MV-4-11 (cell line): ENCODE measurements around the gene NUP153.

ENCODE experiments used
- DNase-seq: peaks from one replicate; lab custom pipeline; 2025; lab: John Stamatoyannopoulos, UW

NUP153 gene

DNA sequence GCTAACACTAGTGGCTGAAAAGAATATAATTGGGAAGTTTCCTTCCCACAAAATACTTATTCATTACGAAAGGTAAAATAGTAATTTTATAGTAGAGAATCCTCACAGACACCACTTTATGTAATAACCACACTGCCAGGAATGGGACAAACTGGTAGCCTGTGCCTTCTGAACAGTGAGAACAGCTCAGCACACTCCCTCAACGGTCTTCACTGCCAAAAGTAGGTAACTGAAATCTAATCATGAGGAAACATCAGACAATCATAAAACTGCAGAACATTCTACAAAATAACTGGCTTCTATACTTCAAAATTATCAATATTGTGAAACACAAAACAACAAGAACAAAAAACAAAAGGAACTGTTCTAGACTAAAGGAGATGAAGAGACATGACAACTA lies 44.1 kb downstream of the NUP153 start:
- DNase-seq = no peak

DNA sequence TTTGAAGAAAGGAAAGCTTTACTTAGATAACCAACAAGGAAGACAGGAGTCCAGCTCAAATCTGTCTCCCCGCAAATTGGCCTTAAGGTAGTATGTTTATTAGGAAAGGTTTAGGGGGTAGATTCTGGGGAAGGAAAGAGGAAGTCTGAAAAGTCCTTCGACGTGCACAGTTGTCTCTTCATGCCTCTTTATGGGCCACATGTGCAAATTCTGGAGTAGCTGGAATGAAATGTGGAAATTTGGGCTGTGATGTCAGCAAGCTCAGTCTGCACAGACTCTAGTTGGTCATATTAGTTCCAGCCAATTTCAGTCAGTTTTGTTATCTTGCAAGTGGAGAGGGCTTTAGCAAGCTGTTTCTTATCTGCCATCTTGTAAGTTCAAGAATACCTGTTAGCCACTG lies 50.1 kb downstream of the NUP153 start:
- no peak for DNase-seq

DNA sequence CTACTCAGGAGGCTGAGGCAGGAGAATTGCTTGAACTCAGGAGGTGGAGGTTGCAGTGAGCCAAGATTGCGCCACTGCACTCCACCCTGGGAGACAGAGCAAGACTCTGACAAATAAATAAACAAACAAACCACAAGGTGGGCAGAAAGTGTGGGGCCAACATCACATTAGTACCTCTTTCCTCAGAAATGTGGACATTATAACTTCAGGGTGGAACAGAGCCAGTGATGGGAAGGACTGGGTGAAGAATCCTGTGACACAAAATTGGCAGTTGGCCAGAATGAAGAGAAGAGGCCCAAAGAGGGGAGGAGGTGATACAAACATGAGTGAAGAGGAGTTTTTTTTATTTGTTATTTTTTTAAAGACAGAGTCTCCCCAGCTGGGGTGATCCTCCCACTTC lies 50.6 kb downstream of the NUP153 start:
- no peak for DNase-seq

DNA sequence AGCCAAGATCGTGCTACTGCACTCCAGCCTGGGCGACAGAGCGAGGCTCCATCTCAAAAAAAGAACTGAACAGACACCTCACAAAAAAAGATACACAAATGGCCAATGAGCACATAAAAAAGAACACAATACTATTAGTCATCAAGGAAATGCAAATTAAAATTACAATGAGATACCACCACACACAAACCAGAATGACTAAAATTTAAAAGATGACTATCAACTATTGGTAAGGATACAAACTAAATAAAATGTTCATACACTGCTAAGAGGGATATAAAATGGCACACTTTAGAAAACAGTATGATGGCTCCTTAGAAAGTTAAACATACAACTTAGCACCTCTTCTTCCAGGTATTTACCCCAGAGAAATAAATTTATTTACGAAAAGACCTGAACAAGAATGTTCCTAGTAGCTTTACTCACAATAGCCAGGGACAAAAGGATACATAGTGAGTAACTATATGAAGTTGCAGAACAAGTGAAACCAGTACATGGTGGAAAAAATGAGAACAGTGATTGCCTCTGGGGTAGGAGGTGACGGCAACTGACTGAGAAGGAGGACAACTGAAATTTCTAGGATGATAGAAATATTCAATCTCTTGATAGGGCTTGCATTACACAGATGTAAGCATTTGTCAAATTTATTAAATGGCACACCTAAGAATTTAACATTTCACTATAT lies 53.4 kb downstream of the NUP153 start:
- DNase-seq = no peak

DNA sequence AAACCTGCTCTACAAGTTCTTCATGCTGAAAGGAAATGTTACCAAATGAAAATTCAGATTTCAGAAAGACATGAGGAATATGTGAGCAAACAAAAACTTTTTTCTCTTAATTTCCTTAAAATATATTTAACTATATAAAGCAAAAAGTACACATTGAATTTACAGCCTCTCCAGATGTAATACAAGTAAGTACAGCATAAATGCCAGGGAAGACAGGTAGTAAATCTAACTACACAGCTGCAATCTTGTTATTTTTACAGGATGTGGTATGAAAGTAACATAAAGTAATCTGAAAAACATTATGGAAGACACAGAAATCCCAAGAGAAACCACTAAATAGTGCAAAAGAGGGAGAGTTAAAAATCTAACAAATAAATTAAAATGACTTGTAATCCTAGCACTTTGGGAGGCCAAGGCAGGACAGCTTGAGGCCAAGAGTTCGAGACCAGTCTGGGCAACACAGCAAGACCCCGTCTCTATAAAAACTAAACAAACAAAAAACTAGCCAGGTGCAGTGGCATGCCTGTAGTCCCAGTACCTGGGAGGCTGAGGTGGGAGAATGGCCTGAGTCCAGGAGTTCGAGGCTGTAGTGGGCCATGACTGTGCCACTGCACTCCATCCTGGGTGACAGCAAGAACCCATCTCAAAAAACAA lies 55.9 kb downstream of the NUP153 start:
- no peak for DNase-seq

DNA sequence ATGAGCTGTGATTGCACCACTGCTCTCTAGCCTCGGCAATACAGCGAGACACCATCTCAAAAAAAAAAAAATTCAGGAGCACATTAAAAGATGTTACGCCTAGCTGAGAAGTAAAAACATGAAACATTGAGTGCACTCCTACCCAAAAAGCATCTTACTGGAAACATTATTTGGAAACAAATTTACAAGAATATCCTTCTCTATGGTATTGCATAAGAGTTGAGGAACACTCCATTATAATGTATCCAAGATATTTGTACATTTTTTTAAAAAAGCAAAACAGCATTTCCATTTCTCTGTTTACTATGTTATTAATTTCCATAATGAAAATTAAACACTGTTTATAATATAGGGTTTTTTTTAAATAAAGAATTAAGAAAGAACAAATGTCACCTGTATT lies 58.0 kb downstream of the NUP153 start:
- no peak for DNase-seq

DNA sequence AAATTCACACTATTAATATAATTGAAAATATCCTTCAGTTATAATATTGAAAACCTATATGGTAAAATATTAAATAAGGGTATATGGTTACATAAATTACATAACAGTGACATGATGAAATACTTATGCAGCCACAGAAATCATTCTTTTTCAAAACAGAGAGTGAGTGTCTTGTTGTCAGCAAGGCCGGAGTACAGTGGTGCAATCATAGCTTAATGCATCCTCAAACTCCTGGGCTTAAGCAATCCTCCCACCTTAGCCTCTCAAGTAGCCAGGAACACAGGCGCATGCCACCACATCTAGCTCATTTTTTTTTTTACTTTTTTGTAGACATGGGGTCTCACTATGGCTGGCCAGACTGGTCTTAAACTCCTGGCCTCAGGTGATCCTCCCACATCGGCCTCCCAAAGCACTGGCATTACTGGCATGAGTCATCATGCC lies 66.2 kb downstream of the NUP153 start:
- peak; percentile 60 for DNase-seq

DNA sequence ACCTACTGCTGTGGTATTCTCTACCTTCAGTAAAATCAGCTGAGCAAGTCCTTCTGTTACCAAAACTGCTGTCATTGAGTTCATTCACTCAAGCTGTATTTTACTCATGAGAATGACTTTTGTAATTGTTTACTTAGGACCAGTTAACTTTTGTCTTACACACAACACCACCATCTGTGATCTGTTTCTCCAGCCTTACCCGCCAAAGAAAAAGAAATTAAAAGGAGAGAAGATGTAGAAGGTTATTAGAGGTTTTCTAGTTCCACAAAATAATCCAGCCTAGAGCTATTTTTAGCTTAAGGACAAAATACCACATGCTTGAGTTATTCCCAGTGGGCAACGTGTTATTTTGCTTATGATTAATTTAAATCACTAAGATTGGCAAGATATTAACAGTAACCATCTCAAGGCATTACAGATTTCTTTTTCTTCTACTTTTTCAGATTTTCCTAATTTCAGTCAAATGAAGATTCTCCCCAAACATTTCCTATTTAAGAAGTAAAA lies 68.5 kb downstream of the NUP153 start:
- no peak for DNase-seq

DNA sequence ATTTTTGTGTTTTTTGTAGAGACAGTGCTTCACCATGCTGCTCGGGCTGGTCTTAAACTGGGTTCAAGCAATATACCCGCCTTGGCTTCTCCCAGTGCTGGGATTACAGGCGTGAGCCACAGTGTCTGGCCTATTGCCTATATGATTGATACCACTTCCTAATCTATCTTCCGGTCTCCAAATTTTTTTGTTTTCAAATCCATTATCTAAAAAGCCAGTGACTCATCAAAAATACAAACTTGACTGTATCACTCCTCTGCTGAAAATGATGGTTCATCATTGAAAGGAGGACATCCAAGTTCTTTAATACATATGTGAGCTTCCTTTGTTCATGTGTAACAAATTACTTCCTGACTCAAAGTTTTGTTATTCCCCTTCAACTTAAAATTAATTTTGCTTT lies 71.2 kb downstream of the NUP153 start:
- no peak for DNase-seq

DNA sequence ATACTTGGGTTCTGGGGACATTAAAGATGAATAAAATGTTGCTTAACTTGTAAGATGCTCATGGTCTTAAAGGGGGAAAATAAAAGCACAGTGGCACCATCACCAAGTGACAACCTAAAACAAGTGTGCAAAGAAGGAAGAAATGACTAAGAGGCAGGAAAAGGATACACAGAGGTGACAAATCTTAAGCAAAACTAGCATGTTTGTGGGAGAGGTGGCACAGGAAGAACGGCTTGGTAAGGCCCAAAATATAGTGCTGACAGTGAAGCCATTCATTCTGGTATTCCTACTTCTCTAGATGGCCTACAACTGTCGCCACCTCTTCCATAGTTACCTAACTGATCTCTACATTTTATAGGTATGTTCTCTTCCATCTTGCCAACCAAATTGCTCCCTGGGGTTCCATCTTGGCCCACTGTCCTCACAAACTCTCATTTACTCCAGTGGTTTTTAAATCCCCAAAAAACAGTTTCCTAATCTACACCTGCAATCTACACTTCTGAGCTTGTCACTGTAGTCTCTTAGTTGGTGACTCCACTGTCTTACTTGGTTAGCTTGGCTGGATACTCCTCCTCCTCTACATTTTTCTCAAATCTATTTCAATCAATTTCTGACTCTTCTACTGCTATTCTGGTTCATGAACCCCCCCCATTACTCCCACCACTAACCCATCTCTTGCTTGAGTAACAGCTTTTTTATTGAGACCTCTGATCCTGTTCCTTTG lies 73.1 kb downstream of the NUP153 start:
- no peak for DNase-seq

DNA sequence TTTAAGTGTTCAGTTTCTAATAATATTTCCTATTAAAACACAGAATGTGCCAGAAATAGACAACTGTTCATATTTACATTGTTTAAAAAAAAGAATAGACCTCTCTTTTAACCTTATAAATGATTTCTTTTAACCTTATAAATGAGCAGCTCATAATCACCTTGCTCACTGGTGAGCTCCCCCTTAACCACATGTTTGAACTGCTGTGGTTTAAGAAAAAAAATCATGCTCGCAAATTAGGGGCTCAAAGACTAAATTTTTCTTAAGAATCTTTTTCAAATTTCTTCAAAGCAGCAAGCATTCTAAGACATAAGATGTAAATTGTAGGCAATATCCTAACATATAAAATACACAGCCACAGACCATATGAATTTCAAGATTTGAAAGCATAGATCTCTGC lies 73.8 kb downstream of the NUP153 start:
- no peak for DNase-seq

DNA sequence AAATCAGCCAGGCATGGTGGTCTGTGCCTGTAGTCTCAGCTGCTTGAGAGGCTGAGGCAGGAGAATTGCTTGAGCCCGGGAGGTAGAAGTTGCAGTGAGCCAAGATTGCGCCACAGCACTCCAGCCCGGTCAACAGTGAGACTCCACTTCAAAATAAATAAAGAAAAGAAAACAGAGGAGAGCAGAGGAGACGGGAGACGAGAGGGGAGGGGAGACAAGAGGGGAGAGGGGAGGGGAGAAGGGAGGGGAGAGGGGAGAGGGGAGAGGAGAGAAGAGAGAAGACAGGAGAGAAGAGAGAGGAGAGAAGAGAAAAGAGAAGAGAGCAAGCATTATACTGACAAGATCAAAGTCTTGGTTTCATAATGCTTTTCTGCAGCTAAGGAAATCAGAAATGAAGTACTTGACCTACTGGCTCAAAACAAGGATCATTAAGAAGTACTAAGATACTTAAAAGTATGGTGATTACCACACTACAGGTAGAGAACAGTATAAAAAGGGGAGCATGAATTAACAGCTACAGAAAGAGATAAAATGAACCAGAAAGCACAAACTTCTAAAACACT lies 76.1 kb downstream of the NUP153 start:
- no peak for DNase-seq

DNA sequence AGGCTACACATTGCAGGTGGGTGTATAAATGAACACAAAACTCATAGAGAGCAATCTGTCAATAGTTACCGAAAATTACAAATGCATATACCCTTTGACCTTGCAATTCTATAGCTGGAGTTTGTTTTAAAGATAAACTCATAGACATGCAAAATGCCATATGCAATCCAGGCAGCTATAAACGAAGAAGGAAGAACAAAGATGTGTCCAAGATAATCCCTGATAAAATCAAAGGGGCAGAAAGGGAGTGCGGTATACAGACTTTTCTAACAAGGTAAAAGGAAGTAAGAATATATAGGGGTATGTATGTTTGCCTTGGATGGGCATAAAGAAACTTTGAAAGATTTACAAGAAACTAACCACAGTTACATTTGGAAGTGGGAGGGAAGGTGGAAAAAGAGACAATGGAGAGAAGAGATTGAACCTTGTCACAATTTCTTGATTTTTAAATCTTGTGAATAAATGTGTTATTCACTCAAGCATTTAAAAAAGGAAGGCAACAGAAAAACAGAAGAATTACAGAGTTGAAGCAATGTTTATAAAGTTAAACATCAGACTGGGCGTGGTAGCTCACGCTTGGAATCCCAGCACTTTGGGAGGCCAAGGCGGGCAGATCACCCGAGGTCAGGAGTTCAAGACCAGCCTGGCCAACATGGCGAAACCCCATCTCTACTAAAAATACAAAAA lies 76.8 kb downstream of the NUP153 start:
- no peak for DNase-seq

DNA sequence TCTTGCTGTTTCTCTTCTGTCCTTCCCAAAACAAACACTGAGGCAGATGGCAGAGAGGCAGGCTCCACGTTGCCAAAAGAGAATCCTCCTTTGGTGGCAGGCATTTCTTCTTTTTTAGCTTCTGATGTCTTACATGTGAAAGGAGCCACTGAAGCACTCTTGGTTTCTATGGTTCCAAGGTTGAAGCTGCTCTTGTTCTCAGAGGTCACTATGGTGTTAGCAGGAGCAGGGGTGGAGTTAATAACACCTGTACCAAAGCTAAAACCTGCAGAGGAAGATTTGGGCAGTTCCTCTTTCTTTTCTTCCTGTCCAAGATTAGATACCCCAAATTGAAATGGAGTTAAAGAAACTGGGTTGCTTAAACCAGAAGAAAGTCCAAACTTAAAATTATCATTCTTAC lies 77.9 kb downstream of the NUP153 start:
- DNase-seq = no peak

DNA sequence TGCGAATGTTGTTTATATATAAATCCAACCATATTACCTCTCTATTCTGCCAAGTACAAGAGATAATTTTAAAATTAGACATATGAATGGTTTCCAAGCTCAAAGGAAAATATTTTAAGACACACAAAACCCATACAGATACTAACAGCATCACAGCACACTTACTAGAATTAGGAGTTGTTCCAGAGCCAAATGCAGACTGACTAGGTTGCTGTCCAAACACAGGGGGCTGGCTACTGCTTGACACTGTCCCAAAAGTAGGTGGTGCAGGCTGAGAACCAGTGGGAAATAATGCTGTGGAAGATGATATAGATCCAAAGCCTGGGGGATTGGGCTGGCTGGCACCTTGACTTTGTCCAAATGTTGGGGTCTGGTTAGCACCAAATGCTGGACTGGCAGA lies 82.3 kb downstream of the NUP153 start:
- DNase-seq = no peak

DNA sequence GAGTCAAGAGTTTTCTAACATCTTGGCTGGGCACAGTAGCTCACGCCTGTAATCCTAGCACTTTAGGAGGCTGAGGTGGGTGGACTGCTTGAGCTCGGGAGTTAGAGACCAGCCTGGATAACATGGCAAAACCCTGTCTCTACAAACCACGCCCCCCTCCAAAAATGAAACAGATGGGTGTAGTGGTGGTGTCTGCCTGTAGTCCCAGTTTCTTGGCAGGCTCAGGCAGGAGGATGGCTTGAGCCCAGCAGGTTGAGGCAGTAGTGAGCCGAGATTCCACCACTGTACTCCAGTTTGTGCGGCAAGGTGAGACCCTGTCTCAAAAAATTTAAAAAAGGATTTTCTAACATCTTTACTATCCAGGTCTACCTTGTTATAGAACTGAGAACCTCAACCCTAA lies 84.6 kb downstream of the NUP153 start:
- no peak for DNase-seq

DNA sequence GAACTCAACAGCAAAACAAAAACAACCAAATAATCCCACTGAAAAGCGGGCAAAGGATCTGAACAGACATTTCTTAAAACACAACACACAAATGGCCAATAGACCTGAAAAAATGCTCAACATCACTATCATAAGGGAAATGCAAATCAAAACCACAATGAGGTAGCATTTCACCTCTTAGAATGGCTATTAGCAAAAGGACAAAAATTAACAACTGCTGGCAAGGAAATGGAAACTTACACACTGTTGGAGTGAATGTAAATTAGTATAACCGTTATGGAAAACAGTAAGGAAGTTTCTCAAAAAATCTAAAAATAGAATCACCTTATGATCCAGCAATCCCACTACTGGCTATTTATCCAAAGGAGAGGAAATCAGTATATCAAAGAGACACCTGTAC lies 85.7 kb downstream of the NUP153 start:
- no peak for DNase-seq

DNA sequence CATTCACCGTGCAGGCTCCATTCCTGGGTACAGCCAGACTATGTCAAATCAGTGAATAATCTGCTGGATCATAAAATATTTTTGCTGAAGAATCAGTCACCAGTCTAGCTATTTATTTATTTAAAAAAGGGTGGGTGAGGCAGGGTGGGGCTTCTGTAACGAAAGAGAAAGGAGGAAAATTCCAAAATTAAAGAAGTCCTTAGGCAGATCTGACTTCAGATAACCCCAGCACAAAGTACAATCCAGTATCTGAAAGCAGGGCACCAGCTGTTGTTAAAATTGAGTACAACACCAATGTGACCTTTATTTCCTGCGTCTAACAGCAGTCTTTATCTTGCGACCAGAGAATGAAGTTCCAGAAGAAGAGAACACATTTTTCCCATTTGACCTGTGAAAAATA lies 90.9 kb downstream of the NUP153 start:
- no peak for DNase-seq

DNA sequence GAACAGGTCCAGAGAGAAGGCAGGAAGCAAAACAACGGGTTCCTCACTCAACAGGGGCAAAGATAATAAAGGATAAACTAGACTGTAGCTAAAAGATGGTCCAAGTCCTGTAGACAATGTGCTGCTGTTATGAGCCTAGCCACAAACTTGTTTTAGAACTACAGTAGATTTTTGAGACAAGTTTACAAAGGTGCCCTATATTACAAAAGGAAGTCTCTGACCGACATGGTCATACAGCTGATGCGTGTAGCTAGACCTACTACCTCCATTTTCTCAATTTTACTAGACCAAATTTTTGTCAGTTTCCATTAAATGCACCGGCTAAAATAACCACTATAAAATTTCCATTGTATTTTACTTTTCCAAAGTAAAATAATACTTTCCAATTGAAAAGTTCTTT lies 94.7 kb downstream of the NUP153 start:
- no peak for DNase-seq

DNA sequence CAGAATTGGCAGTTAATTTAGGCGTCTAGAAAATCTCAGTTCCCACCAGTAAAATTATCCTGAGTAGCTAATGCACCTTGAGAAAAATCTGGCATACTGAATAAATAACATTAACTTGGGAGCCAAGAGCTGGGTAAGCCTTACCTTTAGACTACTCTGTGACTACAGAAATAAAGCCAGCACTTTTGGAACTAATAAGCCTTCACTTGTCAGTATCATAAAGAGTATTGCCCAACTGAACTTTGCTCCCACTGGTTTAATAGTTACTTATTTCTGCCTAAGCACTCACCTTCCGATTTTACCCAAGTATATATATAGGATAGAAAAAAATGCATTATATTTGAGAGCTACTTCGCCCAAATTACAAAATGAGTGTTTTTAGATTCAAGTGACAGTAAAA lies 95.9 kb downstream of the NUP153 start:
- DNase-seq = no peak

DNA sequence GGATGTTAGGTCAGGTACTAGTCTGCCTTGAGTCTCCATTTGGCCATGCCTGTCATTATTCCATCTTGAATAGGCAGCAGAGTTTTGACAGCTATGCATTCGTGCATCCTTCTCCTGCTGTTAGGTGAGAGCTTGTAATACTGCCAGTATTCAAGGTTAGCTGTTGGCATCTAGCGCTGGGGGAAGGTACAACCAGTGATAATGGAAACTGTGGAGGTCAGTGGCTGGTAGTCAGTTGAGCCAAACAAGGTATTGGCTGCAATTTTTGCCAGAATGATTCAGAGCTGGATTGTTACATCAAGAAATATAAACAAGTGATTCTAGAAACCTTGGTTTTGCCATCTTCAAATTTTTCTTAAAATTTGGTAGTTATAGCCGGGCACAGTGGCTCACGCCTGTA lies 100.1 kb downstream of the NUP153 start:
- no peak for DNase-seq

DNA sequence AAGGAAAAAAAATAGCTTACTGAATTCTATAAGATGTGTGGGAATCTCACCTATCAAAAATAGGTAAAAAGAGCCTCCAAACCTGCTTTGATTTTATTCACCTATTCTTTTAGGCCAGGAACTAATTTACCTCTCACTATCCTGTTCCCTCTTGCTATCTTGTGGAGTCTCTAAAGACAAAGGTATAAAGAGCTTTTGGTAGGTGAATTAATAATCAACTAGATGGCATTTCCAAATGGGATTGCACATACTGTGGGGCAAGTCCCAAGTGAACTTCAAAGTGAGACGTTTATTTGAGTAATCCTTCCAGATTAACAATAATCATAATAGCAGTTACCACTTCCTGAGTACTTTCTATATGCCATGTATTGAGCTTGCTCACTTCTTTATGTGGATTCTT lies 103.8 kb downstream of the NUP153 start:
- no peak for DNase-seq

DNA sequence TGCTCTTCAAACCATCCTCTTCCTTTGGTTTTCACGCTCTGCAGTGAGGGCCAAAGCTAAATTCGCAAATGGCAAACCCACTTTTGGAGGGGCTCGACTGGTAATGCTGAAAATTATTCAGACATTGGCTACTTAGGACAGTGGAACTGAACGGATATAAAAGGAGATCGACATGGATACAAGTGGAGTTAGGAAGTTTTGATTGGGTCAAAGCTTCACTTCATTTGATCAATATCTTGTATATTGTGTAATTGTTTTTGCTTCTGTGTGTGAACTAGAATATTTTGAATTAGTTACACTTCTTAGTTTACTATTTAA lies 105.4 kb downstream of the NUP153 start:
- no peak for DNase-seq
